ENCODE results near the gene MTMR11.
"Not testable (repeated sequence)": the region's sequence is repeated elsewhere in the genome, so short reads cannot be mapped to it uniquely, and the experiment has no call there.

The MTMR11 gene

DNA sequence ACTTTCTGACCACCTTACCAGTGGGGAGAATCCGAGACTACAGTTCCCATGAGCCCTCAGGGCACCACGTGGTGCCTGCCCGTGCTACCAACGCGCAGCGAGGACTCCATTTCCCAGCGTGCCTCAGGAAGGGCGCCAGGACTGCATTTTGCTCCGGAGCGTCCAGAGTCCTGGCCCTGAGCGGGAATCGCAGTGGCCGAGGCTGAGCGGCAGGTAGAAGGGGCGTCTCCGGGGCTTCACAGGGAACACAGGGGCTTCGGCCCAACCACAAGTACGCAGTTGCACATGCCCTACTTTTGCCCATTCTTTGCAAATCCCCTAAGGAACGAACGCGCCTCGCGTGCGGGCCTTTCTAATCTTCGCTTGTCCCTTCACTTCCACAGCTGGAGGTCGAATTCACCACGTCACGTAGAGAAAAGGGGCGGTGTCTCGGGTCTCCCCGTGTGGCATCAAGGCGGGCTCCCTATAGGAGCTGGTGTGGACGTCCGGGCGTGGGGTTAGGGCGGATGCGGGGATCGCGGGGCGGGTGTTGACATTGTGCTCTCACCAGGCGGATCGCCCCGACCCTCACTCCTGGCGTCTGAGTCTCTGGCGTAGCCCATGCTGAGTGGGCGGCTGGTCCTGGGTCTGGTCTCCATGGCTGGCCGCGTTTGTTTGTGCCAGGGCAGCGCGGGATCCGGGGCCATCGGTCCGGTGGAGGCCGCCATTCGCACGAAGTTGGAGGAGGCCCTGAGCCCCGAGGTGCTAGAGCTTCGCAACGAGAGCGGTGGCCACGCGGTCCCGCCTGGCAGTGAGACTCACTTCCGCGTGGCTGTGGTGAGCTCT, 37.0 kb downstream of the MTMR11 start, which contains the start of gene BOLA1:
Gene BOLA1, plus strand, starts transcription at position 109 of the 825 bp plus-strand sequence. Its CDS starts 492 bp downstream, at position 601.
- peak; percentile 89 for DNase-seq (ENCODE audit: low spot score)

DNA sequence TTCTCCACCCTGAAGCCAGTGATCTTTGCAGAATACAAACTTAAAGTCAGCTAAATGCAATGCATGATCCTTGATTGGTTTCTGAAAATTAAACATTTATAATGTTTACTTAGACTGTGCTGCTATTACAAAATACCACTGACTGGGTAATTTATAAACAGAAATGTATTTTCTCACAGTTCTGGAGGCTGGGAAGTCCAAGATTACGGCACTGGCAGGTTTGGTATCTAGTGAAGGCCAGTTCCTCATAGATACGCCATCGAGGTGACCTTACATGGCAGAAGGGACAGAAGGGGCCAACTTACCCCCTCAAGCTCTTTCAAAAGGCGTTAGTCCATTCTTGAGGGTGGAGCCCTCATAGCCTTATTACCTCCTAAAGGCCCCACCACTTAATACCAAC, 40.1 kb downstream of the MTMR11 start:
- DNase-seq (ENCODE audit: low spot score) = no peak

DNA sequence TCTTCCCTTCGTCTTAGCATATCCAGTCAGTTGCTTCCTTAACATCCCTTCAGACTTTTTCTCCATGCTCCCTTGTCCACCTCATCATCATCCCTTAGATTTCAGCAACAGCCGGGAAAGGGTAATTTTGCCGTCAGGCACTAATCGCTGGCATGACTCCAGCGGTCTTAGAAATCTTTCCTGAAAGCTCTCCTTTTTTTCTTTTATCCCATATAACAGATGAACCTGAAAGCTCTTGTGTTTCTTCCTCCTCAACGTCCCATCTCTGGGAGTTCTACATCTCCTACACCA, 47.7 kb downstream of the MTMR11 start:
- no peak for DNase-seq (ENCODE audit: low spot score)

DNA sequence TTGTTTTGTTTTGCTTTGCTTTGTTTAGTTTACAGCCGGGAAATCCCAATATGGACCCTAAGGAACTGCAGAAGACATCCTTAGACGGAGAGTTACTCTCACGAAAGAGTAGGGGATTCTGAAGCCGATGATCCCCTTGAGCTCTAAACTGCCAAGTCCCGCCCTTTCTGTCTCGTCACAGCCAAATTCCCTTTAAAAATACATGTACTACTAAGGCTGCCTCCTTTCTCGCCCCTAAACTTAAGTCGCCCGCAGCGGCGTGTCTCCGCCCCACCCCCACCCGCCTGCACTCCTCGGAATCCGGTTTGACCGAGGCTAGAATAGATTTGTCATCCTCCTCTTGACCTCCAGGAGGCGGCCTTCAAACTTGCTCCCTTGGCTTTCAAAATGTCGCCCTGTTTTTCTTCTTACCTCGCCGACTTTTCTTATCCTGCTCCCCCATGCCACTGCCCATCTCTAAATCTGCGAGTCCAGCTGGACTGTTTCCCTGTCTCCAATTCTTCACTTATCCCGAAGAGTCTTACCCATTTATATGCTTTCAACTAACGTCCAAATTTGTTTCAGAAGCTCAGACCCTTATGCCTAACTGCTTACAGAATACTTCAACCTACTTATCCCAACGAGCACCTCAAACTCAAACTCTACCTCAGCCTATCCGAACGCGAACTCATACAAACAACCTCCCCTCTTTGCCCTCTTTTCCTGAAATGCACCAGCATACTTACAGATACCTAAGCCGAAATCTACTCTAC, 48.3 kb downstream of the MTMR11 start:
- peak; percentile 46 for DNase-seq (ENCODE audit: low spot score)

DNA sequence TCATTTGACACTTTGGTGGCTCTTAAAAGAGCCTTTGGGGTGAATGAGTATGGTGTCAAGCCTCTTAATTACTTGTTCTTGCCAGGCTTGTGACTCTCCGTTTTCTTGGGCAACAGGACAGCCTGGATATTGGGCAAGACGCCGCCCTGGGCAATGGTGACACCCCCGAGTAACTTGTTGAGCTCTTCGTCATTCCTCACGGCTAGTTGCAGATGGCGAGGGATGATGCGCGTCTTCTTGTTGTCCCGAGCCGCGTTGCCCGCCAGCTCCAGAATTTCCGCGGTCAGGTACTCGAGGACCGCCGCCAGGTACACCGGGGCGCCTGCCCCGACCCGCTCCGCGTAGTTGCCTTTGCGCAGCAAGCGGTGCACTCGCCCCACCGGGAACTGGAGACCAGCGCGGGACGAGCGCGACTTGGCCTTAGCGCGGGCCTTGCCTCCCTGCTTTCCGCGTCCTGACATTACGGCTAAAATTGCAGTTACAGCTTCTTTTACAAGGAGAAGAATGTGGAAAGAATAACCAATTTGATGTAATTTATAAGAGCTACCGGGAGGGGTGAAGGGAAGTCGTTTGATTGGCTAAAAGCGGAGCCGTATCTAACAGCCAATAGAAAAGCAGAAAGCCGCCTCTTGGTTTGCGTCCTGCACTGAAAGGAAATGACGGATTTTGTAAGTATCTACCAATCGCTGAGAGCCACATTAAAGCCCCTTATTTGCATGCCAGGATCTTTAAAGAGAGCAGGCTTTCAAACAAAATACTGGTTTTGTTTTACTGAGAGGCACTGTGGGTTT, 49.0 kb downstream of the MTMR11 start:
- peak; percentile 77 for DNase-seq (ENCODE audit: low spot score)

DNA sequence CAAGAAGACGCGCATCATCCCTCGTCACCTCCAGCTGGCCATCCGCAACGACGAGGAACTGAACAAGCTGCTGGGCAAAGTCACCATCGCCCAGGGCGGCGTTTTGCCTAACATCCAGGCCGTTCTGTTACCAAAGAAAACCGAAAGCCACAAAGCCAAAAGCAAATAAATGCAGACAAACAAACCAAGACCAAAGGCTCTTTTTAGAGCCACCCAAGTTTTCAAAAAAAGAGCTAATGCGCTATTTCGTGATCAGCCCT, 49.6 kb downstream of the MTMR11 start:
- DNase-seq (ENCODE audit: low spot score) = not testable (repeated sequence)

DNA sequence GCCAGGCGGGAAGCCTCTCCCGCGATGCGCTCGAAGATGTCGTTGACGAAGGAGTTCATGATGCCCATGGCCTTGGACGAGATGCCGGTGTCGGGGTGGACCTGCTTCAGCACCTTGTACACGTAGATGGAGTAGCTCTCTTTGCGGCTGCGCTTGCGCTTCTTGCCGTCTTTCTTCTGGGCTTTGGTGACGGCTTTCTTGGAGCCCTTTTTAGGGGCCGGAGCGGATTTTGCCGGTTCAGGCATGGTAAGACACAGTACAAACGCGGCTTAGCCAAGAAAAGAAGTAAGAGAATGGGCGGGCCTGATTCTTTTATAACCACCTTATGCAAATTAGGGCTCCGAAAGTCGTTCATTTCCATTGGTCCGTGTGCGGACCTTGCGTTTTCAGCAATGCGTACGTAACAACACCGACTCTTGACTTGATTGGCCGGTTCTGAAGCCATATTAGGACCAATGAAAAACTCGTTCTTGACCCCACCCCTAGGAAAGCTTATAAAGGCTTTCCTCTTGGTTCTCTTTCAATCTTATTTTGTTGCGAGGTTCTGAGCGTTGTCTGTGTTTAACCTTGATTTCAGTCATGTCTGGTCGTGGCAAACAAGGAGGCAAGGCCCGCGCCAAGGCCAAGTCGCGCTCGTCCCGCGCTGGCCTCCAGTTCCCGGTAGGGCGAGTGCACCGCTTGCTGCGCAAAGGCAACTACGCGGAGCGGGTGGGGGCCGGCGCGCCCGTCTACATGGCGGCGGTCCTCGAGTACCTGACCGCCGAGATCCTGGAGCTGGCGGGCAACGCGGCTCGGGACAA, 50.1 kb downstream of the MTMR11 start:
- DNase-seq (ENCODE audit: low spot score) = peak; percentile 89

DNA sequence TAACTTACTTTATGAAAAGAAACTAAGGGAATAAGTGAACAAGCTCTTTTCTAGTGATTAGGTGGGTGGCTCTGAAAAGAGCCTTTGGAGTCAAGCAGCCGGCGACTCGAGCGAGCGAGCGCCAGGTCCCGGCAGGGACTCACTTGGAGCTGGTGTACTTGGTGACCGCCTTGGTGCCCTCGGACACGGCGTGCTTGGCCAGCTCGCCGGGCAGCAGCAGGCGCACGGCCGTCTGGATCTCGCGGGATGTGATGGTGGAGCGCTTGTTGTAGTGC, 50.6 kb downstream of the MTMR11 start:
- DNase-seq (ENCODE audit: low spot score) = not testable (repeated sequence)

DNA sequence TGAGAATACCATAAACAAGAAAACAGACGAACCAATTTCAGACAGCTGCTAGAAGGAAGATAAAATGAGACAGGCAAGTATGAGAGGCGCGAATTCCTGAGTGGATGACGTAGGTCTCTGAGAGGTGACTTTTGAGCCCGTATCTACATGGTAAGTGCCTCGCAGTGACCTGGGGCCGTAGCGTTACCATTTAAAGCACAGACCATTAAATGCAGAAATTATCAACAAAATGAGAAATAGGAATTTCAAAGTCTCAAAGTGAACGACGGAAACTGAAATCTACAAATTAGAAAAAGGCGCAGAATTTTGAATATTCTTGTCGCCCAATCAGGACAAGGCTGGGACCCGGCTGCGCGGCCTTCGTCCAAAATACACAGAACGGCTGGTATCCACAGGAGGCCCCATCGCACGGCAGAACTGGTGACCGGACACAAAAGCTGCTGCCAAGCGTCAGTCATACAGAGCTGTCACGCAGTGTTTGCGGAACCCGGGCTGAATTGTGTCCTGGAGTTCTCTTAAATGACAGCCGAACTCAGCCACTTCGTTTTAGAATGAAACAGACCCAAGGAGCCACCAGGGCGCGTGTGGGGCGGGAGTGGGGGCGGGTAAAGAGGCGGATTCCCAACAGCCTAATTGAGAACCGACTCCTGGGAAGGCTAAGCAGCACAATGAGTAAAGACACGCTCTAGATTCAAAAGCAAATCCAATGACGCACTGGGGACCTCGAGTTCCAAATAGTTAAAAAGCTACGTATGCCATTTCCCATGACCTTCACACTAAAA, 51.1 kb downstream of the MTMR11 start:
- DNase-seq (ENCODE audit: low spot score) = peak; percentile 28

DNA sequence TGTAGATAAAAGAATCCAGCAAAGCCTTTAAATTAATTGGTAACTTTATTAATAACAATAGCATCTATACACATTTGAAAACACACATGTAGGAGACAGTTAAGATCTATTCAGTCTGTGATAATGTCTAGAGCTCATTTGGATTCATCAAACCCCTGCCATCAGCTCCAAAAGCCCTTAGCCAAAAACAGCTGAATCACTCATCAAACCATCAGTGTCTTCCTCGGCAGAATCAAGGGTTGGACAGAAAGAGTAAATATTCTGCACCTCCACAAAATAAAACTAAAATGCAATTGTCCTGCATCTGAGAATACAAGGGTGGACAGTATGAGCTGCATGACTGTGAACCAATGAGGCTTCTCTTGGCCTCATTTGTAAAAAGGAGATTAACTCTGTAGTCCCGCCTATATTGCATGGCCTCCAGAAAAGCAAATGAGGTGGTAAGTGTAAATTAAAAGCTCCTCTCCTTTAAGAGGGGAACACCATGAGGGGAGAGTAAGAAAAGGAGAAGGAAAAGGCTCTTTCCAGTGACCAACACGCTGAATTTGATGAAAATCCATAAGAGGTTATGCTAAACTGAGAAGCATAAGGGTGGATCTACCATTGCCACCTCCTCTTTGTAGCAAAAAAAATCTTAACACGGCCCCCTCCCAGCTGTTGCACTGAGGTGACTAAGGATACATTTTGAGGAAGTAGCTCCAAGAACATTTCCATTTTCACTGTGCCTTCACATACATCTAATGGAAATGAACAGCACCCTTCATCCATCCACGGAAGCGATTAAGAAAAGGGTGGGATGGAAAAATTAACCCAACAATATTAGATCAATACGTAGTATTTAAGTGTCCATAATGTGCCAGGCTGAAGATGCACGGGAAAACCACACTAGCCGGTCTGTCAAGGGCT, 52.0 kb downstream of the MTMR11 start:
- no peak for DNase-seq (ENCODE audit: low spot score)

DNA sequence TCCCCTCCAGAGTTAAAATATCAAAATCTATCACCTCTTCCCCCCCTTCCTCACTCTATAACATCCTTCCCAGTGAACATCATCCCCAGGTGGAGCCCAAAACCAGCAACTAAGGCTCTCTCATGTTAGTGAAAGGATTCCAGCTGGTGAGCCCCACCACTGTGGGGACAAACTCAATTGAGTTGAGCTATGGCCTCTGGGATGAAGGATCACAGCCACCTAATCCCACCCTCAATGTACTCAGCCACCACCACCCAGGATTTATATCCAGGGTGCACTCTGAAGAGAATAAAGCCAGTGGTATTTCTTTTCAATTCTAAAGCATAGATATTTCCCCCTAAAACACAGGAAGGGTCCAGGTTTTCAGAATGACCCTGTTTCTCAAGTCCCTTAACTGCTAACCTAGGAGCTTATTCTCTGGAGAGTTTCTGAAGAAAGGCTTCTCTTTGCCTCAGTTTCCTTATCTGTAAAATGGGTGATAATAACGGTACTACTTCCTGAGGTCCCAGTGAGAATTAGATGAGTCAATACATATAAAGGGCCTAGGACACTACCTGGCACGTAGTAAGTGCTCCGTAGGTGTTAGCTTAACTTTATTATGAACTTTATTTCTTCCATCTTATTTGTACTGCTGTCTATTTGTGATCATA, 53.0 kb downstream of the MTMR11 start:
- no peak for DNase-seq (ENCODE audit: low spot score)

DNA sequence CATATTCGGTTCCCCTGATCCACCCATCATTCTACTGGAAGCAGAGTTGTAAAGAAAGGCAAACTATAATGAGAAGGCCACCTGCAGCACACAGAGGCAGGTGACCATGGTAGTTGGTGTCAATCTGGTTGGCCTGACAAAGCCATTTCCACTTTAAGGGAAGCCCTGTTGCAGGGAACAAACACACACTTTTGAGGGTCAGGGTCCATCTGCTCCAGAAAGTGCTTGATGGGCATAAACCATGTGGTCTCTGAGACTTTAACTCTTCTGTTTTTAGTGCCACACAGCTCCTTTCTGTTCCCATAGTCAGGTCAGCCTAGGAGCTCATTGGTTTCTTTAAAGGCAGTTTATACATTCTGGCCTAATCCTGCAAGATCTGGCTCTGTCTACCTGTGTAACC, 54.8 kb downstream of the MTMR11 start:
- DNase-seq (ENCODE audit: low spot score) = no peak

DNA sequence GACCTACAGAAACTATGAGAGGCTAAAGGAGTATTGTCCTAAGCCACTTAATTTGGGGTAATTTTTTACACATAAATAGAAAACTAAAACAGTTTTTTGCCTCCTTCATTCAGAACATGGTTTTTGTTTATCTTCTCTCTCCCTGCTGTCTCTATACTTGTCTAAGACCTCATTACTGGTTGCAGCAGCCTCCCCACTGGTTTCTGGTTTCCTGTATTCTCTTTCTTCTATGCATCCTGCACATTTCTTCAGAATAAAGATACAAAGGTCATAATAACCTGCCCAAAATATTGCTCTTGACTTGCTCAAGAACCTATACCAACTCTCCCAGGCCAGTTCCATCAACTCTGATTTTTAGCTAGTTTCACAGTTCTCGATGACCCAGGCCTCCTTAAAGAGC, 57.1 kb downstream of the MTMR11 start:
- DNase-seq (ENCODE audit: low spot score) = no peak

Data from HuH-7 (cell line).